NCI-H2171 treated with DMSO at 0.1 percent for 48 hours (cell line): Measurements from ENCODE around the gene PPP1R12B.
"Not testable (repeated sequence)": the region's sequence is repeated elsewhere in the genome, so short reads cannot be mapped to it uniquely, and the experiment has no call there.

Experiments
- DNase-seq: peaks from one replicate; lab custom pipeline; 2025; lab: John Stamatoyannopoulos, UW

PPP1R12B gene

GRCh38 chr1:202561726-202562443, 213.4 kb downstream of the PPP1R12B start:
- no peak for DNase-seq

DNA sequence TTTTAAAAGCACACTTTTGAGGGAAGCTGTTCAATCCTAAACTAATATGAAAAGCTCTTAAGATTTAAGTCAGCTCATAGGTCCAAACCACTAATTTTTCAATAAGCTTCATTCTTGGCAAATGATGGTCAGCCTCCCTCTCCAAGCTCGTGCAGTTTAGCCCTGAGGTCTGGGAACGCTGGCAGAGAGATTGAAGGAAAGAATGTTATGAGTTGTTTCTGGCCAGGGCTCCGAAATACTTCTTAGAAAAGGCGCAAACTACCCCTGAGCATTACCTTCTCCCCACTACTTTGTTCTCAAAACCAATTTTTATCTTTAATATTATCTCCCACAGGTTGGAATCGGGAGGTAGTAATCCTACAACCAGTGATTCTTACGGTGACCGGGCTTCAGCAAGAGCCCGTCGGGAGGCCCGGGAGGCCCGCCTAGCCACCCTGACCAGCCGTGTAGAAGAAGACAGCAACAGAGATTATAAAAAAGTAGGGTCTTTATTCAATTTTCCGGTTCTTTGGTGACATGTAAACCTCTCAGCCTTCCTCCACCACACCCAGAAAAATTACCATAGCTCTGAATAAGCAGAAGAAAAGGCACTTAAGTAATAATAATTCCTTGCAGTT, 214.1 kb downstream of the PPP1R12B start:
- no peak for DNase-seq

GRCh38 chr1:202563818-202564217, 215.3 kb downstream of the PPP1R12B start:
- DNase-seq: no peak

GRCh38 chr1:202564958-202565495, 216.5 kb downstream of the PPP1R12B start:
- DNase-seq: no peak

GRCh38 chr1:202565890-202566602, 217.5 kb downstream of the PPP1R12B start:
- no peak for DNase-seq

GRCh38 chr1:202567738-202568137, 219.2 kb downstream of the PPP1R12B start:
- DNase-seq: no peak

GRCh38 chr1:202568410-202568809, 219.9 kb downstream of the PPP1R12B start:
- peak; percentile 44 for DNase-seq

- DNase-seq: peak; percentile 37
Observed at GRCh38 chr1:202568826-202569225, 220.3 kb downstream of the PPP1R12B start.

DNA sequence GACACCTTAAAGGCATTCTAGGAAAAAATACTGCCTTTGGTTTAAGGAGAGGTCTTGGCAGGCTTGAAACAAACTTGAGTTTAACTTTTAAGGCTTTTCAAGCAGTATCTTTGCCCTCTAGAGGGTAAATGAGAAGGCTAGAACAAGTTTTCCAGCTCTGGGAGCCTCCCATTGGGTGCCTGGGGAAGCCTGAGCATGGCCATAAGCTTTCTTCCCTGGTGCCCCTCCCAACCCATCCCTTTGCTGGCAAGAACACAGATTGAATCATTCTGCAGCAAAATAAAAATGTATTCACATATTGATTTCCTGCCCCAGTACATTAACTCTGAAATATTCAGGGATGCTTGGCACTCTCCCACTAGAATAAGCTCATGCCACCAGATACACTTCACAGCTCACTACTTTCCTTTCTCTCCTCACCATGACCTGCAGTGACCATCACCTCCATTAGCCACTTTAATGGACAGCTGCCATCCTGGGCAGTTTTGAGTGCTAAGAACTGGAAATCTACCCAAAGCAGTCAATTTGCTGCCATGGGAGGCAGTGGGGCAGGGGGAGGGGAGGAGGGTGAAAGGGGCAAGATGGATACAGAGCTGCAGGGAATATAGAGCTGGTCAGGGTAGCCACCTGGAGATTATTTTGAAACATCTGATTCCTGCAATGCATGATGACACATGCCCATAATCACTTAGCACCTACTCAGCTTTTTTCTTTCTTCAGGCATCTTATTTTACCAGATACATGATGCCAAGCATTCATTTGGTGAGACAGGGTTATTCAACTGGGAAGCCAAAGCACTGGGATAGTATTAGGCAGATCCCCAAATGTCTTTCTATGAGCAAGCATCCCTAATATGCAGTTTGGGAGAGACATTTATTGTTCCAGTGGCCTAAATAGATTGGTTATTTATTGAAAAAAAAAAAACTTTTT, 221.2 kb downstream of the PPP1R12B start:
- DNase-seq: peak; percentile 63

DNA sequence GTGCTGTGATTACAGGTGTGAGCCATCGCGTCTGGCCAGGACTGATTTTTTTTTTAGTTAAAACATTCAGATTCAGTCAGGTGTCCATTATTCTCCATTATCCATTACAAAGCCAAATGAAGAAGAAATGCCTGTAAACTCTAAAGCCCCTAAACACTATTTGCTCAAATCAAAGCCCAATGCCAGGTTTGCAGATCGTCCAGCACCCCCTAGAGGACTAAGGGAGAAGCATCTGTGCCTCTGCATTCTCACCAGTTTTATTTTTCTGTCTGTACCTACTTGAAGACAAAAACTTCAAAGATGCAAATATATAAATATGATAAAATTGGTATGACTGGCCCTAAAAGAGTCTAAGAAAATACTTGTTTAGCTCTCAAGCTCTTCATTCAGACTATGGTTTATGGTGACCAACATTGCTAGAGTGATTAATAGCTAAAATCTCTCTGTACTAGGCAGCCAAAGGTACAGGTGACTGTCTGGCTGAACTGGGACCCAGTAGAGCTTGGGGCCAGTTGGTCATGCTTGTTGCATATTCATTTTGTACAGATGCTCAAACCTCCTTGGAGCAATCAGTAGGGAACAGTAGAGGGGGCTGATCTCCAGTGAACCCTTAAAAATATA, 223.3 kb downstream of the PPP1R12B start:
- DNase-seq: no peak

DNA sequence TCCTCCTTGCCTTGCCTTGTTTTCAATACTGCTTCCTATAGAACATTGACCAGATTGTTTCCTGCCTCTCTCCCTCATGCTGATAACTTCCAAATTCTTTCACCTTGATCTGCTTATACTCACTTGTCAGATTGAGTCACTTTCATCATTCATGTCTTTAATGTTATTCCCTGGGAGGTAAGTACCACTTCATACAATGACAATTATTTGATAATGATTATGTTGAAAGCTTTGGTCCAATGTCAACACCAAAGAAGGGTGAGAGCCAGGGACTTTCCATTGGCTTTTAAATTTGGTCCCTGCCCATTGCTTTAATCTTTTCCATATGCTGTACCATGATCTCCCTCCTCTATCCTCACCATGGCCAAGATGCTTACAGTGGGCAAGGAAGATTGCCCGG, 224.4 kb downstream of the PPP1R12B start:
- DNase-seq: no peak

DNA sequence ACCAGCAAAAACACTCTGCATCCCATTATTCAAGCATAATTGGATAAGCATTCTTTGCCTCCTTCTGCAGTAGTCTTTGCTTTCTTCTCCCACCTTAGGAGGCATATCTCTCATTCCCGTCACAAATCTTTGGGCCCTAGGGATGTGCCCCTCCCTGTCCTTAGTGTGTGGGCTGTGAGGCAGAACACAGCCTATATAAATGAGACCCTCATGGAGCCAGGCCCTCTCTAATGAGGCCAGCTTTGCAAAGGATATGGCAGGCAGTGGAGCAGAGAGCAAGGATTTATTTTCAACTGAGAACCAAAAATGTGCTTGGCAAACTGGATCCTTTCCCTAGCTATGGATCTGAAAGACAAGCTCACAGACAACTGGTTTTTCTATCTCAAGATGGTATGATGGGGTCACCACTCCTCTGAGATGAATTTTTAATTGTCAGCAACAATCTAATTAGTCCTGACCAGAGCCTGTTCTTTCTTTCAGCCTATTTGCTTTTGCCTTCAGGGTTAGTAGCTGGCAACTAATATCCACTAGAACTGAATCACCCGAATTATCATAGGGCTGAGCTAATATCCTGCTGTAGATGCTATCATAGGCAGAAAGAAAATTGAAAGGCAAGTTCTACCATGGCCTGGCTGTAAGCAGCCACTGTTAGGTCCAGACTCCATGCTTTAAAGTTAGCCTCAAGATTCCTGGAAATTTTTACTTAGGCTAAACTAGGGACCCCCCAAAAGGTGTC, 227.6 kb downstream of the PPP1R12B start:
- DNase-seq: no peak

- DNase-seq: no peak
Observed at GRCh38 chr1:202576816-202577215, 228.3 kb downstream of the PPP1R12B start.

DNA sequence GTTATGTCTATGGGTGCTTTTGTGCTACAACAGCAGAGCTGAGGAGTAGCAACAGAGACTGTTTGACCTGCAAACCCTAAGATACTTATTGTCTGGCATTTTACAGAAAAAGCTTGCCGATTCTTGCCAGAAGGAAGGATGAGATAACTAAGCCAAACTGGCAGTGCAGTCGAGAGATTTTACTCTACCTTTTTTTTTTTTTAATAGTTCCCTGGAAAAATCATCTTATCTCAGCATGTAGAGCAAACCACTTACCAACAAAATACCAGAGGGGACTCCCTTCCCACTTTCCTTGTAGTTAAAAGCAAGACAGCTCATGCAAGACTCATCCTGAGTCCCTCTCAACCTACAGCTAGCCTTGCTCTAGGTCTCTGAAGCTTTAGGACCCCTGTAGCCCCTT, 228.9 kb downstream of the PPP1R12B start:
- DNase-seq: no peak

DNA sequence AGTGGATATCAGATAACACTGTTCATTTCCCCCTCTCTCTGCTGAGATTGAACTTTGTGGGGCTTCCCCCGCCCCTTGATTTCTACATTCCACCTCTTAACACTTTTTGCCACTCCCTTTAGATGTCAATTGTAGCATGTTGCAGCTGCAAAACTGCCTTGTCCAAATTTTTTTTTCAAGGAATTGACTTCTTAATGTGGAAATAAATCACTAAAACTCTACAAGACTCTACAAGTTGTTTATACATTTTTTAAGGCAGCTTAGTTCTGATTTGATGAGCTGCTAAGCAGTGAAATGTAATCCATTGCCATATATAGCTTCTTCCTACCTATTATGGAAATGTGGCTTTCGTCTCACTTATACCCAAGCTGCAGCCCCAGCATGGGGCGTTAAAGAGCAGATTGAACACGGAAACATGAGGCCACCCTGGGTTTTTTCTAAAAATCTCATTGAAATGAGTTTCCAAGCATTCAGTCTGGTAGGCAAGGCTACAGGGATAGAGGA, 229.6 kb downstream of the PPP1R12B start:
- peak; percentile 98 for DNase-seq

DNA sequence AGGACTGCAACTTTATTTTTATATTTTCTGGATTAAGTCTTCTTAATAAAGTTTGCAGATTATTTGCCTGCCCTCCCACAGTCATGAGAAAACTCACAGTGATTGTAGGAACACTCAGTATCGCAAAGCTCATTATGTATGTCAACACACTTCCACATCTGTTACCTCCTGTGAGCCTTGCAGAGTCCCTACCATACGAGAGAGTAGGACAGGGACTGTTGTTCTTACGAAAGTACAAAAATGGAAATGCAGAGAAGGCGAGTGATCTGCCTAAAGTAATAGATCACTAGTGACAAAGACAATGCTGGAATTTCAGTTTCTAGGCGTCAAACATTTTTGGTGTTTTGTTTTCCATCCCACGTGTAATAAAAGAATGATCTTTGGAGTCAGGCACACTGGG, 230.1 kb downstream of the PPP1R12B start:
- DNase-seq: peak; percentile 95

- no peak for DNase-seq
Observed at GRCh38 chr1:202579806-202580205, 231.3 kb downstream of the PPP1R12B start.

- DNase-seq: peak; percentile 57
Observed at GRCh38 chr1:202580619-202581018, 232.1 kb downstream of the PPP1R12B start.

DNA sequence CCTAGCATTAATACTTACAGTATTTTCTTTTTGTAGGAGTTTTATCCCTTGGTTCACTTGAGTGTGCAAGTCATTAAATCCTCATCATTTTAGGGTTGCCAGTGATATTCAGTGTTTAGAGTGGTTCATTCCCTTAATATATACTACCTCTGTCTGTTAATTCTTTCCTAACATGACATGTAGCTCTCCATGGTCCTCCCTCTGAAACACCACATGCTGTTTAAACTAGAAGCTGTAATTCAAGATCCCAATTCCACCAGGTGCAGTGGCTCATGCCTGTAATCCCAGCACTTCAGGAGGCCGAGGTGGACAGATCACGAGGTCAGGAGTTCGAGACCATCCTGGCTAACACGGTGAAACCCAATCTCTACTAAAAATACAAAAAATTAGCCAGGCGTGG, 233.9 kb downstream of the PPP1R12B start:
- not testable (repeated sequence) for DNase-seq
